SIG-M5 (cell line): ENCODE data around the gene FGR.

Experiments used
- DNase-seq: peaks from one replicate; lab custom pipeline; 2025; lab: John Stamatoyannopoulos, UW

FGR gene

DNA sequence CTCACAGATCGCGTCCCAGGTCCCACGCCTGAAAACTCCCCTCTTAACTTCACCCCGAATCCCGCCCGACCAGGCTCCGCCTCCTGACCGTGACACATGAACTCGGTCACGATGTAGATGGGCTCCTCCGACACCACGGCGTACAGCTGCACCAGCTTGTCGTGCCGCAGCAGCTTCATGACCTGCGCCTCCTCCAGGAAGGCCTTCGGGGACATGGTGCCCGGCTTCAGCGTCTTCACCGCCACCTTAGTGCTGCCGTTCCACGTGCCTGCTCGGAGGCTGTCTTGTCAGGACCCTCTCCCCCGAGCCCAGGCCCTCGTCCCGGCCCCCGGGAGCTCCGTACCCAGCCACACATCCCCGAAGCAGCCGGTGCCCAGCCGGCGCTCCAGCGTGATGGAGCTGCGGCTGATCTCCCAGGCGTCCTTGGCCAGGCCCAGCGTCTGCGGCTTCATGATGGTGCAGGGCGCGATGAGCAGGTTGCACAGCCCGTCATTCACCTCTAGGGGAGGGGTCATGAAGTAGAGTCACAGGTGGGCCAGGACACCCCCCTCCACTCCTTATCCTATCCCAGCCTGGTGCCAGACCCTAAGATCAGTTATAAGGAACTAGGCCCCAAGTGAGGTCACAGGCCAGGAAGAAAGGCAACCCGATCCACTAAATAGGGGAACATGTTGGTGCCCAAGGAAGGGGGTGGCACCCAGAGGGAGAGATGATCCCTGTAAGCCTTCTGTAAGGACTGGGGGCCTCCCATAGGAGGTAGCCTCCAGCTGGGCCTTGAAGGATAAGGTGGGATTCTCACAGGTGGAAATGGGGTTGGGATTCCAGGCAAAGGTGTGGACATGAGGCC is 19.4 kb downstream of the FGR start:
- DNase-seq, result no peak

GRCh38 chr1:27614625-27615344 is 20.2 kb downstream of the FGR start:
- DNase-seq, result no peak

DNA sequence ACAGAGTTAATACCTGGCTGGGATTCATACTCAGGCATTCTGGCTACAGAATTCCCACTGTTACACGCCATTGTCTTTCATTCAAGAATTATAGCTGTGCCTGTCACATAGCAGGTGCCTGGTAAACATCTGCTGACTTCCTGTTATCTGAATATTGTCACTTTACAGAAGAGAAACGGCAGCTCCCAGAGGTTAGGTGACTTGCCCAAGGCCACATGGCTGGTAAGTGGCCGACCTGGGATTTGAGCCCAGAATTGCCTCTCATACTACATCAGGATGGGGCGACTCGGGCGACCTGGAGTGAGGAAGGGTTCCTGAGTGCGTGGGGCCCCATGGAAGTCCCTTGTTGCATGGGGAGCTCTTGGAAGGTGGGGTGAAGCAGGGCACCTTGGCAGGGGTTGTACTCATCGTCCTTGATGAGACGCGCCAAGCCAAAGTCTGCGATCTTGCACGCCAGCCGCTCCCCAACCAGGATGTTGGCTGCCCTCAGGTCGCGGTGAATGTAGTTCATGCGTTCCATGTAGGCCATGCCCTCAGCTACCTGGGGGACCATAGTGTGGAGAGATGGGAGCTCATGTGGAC is 20.9 kb downstream of the FGR start:
- no peak for DNase-seq

DNA sequence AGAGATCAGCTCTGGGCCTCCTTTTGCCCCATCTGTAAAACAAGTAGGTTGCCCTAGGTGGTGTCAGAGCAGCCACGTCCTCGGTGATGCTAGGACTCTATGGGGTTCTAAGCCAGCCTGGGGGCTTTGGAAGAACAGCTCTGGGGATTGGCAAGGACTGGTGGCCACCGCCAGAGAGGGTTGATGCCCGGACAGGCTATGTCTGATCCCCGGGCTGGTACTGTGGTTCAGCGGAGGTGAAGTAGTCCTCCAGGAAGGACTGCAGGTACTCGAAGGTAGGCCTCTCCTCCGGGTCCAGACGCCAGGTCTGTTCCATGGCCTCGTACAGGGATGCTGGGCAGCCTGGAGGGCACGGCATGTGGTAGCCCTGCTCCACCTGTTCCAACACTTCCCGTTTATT is 22.3 kb downstream of the FGR start:
- no peak for DNase-seq

DNA sequence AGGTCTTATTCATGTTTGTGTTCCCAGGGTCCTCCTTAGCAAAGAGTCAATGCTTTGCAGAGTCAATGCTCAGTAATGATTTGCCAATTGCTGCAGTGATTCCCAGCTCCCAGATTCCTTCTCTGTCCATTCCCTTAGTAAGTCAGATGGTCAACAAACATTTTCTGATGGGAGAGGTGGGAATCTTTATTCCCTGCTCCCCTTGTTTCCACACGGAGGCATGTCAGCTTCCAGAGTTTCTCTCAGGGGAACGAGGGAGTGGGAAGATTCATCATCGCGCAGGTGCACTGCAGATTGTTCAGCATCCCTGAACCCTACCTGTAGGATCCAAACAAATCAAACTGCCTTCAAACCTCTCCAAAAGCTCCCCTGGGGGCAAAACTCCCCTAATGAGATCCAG is 23.5 kb downstream of the FGR start:
- DNase-seq, result no peak

GRCh38 chr1:27609618-27610240 is 25.3 kb downstream of the FGR start:
- DNase-seq, result no peak

- no peak for DNase-seq
Measured at GRCh38 chr1:27609210-27609555, 25.8 kb downstream of the FGR start.

- DNase-seq, result no peak
Measured at GRCh38 chr1:27607239-27607804, 27.7 kb downstream of the FGR start.

DNA sequence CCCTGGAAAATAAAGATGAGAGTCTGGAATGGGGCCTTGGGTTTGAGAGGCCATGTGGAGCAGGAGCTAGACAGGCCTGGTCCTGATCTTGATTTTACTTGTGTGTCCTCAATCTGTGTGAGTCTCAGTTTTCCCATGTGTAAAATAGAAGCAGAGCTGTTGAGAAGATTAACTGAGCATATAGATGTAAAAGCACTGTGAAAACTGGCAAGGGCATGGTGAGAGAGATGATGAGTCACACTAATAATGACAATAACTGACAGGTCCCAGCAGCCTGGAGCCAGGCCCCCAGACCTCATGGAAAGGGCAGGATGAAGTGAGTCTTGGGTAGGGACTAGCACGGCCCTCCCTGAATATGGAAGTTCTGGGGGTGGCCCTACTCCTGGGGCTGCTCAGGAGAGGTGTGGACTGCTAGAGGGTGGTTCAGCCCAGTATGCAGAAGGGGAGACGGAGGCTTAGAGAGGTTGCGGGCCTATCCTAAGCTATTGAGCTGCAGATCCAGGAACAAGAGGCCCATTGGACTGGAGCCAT is 28.2 kb downstream of the FGR start:
- DNase-seq, result no peak

GRCh38 chr1:27605796-27606707 is 28.9 kb downstream of the FGR start:
- no peak for DNase-seq

GRCh38 chr1:27605300-27605766 is 29.7 kb downstream of the FGR start:
- DNase-seq, result no peak

- no peak for DNase-seq
Measured at GRCh38 chr1:27604579-27605299, 30.2 kb downstream of the FGR start.

DNA sequence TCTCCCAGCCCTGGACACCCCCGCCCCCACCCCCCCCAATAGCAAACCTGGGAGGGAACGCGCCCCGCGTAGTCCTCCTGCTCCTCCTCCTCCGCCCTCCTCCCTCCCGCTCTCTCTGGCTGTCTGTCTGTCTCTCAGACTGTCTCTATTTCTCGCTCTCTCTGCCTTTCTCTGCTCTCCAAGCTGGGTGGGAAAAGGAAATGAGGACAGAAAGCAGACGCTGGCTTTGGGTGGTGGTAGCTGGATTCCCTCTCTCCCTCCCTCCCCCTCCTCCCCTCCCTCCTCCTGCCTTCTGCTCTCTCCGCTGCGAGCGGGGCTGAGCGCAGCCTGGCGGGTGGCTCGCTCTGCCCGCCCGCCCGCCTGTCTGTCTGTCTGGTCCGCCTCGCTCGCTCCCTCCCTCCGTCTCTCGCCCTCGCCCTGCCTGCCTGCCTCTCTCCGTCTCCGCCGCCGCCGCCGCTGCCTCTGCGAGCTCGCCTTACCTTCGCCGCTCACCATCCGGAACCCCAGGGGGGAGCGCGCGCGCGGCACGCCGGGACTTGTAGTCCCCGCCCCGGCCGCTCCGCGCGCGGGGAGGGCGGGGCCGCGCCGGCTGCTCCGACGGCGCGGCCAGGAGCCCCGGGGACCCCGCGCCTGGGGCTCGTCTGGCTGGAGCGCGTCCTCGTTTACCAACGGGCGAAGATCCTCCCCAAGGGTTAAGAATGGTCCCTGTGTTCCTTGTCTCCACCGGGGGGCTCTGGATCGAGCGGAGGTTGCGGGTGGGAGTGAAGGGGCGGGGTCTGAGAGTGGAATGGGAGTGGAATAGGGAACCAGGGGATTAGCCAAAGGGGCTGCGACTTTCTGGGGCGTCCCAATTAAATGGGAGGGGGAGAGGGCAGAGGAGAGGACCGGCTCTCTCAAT is 31.1 kb downstream of the FGR start, which contains the start of gene AHDC1:
AHDC1 (minus strand) TSS at position 464 of the 898 bp plus-strand sequence. CDS start 52,029 bp downstream, outside the sequence.
- DNase-seq, result peak; percentile 26

DNA sequence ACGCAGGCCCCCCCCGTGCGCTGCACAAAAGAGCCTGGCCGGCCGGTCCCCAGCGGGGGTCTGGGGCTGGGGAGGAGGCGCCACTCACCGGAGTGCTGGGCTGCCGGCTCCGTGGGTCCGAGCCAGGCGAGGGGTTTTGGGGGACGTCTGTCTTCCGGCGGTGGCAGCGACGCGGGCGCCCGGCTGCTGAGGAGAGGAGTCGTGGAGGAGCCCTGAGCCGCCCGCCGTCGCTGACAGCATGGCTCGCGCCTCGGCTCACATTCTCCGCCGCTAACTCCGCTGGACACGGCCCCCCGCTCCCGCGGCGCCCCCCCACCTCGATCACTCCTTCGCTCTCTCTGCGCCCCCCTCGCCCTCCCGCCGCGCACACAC is 31.7 kb downstream of the FGR start:
- DNase-seq, result no peak

DNA sequence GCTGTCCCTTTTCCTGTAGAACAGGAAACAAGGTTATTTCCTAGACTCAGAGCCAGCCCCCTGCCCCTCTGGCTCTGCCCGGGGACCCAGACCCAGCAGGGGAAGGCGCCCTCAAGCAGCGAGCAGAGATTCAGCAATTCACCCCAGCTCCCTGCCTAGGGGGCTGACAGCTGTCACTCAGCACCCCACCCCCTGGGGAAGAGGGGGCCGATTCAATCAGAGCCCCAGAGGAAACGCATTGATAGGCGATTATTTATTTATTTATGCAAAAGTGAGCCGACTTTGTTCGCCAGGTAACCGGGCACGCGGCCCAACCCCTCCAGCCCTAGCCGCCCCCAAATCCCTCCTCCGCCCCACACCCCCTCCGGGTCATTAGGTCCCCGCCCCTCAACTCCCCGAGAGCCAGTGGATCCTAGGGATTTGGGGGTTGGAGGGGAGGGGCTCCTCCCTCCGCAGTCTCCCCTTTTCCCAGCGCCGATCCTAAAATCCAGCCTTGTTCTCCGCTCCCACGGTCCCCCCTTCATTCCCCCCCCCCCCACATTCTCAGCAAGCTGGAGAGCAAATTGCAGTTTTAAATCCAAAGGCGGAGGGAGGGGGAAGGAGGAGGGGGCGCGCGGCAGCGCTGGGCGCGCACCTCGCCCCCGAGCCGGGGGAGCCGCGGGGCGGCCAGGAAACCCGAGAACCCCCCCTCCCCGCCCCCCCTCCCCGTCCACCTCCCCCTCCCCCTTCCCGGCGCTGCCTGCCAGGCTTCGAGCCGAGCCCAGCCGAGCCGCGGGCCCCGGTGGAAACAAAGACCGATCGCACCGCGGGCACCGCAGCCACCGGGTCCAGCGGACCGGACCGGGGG is 32.3 kb downstream of the FGR start:
- DNase-seq, result no peak

- DNase-seq, result no peak
Measured at GRCh38 chr1:27601771-27602461, 33.1 kb downstream of the FGR start.

DNA sequence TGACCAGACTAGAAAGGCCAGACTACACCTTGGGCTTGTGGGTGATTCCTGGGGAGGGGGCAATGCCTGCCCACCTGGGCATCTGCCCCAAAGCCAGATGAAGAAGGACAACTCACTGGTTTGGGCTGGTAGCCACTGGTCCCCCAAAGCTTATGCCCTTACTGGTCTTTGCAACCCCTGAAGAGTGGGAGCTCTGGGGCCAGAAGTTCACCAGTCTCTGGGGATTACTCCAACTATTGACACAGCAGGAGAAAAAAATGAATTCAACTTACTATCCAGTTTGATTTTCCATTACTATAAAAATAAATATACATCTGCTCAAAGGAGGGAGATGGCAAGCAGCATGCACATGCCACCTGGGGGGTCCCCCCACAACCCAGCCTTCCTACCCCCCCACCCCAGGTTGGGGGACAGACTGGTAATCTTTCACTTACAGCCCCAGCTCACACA is 33.6 kb downstream of the FGR start:
- no peak for DNase-seq
